Effector CD8-positive, alpha-beta T cell (primary cell): Measurements from ENCODE around the gene PLAC1.

Experiments
- DNase-seq: peaks from one replicate; lab custom pipeline; 2025; lab: John Stamatoyannopoulos, UW
- total RNA-seq, 4 experiments: gene quantifications; one replicate each; lab custom pipeline; 2026; lab: John Stamatoyannopoulos, UW

PLAC1 gene
- total RNA-seq = 0 to 0.54 (median 0.21) reads per million in 4 experiments

- no peak for DNase-seq
Measured at GRCh38 chrX:134658002-134658759, at the start of gene PLAC1. PLAC1 (minus strand) TSS chrX:134658471; CDS start chrX:134566682, 91,789 bp downstream.

- DNase-seq = no peak
Measured at GRCh38 chrX:134706138-134706537, 47.9 kb upstream of the PLAC1 start.

GRCh38 chrX:134695999-134696398 is 37.7 kb upstream of the PLAC1 start:
- no peak for DNase-seq

- DNase-seq = no peak
Measured at GRCh38 chrX:134694333-134695322, 36.4 kb upstream of the PLAC1 start.

- DNase-seq = no peak
Measured at GRCh38 chrX:134693644-134694043, 35.4 kb upstream of the PLAC1 start.

- DNase-seq = no peak
Measured at GRCh38 chrX:134692990-134693389, 34.7 kb upstream of the PLAC1 start.

GRCh38 chrX:134692233-134692632 is 34.0 kb upstream of the PLAC1 start:
- DNase-seq = no peak

- no peak for DNase-seq
Measured at GRCh38 chrX:134691453-134691852, 33.2 kb upstream of the PLAC1 start.

GRCh38 chrX:134688839-134689238 is 30.6 kb upstream of the PLAC1 start:
- DNase-seq = no peak

- DNase-seq = no peak
Measured at GRCh38 chrX:134688031-134688823, 30.0 kb upstream of the PLAC1 start.

GRCh38 chrX:134685668-134686067 is 27.4 kb upstream of the PLAC1 start:
- no peak for DNase-seq

- no peak for DNase-seq
Measured at GRCh38 chrX:134684956-134685355, 26.7 kb upstream of the PLAC1 start.

GRCh38 chrX:134683351-134684005 is 25.2 kb upstream of the PLAC1 start:
- DNase-seq = no peak

- no peak for DNase-seq
Measured at GRCh38 chrX:134682081-134682480, 23.8 kb upstream of the PLAC1 start.

- DNase-seq = no peak
Measured at GRCh38 chrX:134679644-134680043, 21.4 kb upstream of the PLAC1 start.

GRCh38 chrX:134679221-134679620 is 20.9 kb upstream of the PLAC1 start:
- no peak for DNase-seq

- DNase-seq = no peak
Measured at GRCh38 chrX:134677332-134677731, 19.1 kb upstream of the PLAC1 start.

GRCh38 chrX:134676436-134676835 is 18.2 kb upstream of the PLAC1 start:
- DNase-seq = no peak

- DNase-seq = no peak
Measured at GRCh38 chrX:134673123-134673522, 14.9 kb upstream of the PLAC1 start.

GRCh38 chrX:134672101-134672500 is 13.8 kb upstream of the PLAC1 start:
- no peak for DNase-seq

- DNase-seq = no peak
Measured at GRCh38 chrX:134671294-134671693, 13.0 kb upstream of the PLAC1 start.
